Measurements from ENCODE around the gene MED14.

Gene MED14

GRCh38 chrX:40663078-40663740 is 72.1 kb downstream of the MED14 start:
- no peak for DNase-seq

DNA sequence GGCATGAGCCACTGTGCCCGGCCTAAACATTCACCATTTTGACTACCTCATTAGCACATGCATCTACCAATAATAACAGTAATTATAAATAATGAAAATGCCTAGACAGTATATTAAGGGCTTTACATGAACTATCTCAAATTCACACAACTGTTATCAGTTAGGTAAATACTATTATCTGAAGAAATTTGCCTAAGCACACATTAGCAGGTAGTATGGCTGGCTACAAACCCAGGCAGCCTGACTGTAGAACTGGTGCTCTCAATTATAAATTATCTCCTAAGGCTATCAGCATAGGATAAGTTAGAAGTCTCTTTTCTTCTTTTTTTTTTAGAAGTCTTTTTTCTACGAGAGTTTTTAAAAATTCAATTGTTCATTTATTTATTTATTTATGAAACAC is 73.9 kb downstream of the MED14 start:
- DNase-seq = no peak

DNA sequence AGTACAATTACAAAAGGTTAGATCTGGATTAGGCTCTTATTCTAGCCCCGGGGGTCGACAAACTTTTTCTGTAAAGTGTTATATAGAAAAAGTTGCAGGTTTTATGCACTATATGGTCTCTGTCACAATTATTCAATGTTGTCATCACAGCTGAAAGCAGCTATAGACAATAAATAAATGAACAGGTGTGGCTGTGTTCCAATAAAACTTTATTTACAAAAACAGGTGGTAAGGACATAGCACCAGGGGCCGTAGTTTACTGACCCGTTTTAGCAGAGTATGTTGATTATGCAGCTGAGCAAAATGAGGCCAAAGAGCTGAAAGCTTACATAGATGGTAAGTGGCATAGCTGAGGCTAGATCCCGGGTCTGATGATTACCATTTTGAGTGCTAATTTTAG is 75.0 kb downstream of the MED14 start:
- DNase-seq = no peak

DNA sequence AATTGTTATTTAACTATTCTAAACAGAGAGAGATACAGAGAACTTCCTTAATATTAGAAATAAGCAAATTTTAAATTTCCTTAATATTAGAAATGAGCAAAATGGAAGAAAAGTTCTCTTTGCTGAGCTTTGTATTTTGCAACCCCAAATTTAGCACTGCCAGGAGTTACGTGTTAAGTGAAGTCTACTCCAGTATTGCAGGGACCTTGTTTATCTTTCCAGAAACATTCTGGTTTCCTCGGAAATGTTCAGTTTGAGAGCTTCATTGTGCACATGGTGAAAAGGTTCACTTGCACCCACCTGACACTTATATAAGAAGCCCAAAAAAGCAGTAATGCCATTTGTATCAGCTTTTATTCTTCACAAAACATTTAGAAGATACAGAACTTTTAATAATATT is 81.8 kb downstream of the MED14 start:
- no peak for DNase-seq

GRCh38 chrX:40652664-40653063 is 82.7 kb downstream of the MED14 start:
- DNase-seq = no peak

GRCh38 chrX:40651620-40652223 is 83.6 kb downstream of the MED14 start:
- peak; percentile 75 for DNase-seq

- peak; percentile 97 for DNase-seq
These were observed 87.8 kb downstream of the MED14 start, which contains the start of gene CXorf38 for GRCh38 chrX:40647307-40648197. TSS of gene CXorf38 (minus strand) at chrX:40647561. CDS start at chrX:40647520, 41 bp downstream.

DNA sequence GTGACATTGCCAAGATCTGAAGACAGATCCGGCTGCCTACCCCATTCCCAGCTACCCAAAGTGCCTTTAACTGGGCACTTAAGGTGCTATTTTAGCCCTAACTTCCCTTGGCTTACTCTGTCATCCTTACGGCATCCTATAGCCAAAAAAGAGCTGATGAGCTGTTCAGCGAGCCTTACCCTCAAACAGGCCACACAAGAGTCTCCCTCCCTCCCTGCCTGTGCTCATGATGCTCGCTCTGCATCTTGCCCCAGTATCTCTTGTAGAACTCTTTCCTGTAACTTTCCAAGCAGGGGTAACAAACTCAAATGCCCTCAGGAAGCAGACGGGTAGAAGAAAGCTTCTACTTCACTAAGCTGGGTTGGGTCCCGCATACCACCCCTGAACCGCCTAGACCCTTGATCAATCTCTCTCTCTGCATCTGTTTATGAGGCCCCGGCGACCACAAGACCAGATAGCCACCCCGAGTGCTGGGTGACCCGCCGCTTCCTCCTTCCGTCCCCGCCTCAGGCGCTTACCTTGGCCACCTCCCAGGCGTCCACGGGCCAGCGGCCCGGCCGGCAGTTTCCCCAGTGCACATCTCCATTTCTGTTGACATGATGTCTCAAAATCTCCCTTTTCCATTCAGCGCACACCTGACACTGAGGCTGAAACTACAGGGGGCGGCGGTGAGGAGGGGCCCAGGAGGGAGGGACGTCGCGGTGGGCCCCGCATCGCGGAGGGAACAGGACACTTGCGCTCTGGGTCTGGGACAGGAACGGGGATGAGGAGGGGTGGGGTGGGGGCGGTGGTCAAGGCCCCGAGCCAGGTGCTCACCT is 88.6 kb downstream of the MED14 start:
- DNase-seq = peak; percentile 48

GRCh38 chrX:40644821-40645358 is 90.5 kb downstream of the MED14 start:
- peak; percentile 51 for DNase-seq

- DNase-seq = no peak
These were observed 91.2 kb downstream of the MED14 start for GRCh38 chrX:40644176-40644575.

- DNase-seq = no peak
These were observed 97.7 kb downstream of the MED14 start for GRCh38 chrX:40637687-40638086.

GRCh38 chrX:40632199-40632598 is 103.1 kb downstream of the MED14 start:
- no peak for DNase-seq

DNA sequence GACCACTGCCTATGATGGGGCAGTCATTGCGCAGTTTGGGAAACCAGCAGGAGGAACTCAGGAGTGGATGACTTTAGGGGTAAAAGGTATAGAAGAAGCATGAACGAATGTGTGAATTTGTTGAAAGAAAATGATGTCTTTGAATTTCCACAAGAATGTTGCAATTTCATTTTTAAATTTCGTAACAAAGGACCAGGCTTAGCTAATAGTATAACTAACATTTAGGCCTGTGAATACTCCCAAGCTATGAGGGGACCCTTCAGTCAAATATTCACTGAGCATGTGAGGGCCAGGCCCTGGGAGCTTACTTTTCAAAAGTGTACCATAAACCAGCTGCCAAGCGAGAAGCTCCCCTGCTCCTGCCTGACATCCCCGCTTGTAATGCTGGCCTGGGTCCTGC is 106.8 kb downstream of the MED14 start:
- no peak for DNase-seq

DNA sequence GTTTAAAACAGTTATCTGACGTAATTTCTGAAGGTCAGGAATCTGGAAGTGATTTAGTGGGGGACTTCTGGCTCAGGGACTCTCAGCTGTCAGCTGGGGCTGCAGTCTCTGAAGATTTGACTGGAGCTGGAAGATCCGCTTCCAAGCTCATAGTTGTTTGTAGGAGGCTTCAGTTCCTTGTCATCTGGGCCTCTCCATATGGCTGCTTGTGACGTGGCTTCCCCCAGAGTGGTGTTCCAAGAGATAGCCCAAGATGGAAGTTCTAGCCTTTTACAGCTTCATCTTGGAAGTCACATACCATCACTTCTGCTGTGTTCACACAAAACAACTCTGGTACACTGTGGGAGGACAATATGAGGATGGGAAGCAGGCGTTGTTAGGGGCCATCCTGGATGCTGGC is 110.0 kb downstream of the MED14 start:
- no peak for DNase-seq

DNA sequence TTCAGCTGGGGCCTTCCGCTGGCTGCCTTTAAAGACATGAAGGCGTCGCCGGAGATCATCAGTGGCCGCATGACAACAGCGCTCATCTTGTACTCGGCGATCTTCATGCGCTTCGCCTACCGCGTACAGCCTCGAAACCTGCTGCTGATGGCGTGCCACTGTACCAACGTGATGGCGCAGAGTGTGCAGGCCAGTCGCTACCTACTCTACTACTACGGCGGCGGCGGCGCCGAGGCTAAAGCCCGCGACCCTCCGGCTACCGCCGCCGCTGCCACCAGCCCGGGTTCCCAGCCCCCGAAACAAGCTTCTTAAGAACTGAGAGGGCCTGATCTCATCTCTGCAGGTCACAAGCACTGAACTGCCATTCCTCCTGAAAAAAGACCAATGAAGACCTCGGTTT is 111.7 kb downstream of the MED14 start:
- no peak for DNase-seq

- no peak for DNase-seq
These were observed 112.2 kb downstream of the MED14 start, which contains the start of gene MPC1L for GRCh38 chrX:40623139-40623536. TSS of gene MPC1L (plus strand) at chrX:40623428. CDS start at chrX:40623566, 138 bp downstream.

- DNase-seq = no peak
These were observed 112.7 kb downstream of the MED14 start for GRCh38 chrX:40622479-40623138.

DNA sequence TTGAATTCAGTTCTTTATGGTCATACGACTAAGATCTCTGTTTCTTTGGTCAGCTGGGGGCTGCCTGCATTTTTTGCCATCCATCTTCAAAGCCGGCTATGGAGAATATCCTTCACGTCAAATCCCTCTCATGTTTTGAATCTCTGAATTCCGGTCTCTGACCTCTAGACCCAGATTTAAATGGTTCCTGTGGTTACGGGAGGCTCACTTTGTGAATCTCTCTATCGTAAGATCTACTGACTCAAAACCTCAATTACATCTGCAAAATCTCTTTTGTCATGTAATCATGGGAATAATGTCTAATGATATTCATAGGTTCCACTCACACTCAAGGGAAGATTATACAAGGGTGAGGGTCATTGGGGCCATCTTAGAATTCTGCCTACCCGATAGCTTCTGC is 117.8 kb downstream of the MED14 start:
- no peak for DNase-seq

- DNase-seq = no peak
These were observed 119.4 kb downstream of the MED14 start for GRCh38 chrX:40615976-40616375.

DNA sequence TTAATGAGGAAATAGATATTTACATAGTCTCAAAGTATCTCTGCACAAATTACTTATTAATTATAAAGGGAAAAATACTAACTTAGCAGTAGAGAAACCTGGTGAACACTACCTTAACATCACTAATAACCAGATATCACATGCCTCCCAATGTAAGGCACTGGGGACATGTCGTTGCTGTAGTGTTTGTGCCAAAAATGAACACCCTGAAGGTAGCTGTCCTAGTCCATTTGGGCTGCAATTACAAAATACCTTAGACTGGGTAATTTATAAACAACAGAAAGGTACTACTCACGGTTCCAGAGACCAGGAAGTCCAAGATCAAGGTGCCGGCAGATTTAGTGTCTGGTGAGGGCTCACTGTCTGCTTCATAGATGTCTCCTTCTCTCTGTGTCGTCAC is 122.8 kb downstream of the MED14 start:
- no peak for DNase-seq

GRCh38 chrX:40607381-40607780 is 128.0 kb downstream of the MED14 start:
- DNase-seq = no peak

DNA sequence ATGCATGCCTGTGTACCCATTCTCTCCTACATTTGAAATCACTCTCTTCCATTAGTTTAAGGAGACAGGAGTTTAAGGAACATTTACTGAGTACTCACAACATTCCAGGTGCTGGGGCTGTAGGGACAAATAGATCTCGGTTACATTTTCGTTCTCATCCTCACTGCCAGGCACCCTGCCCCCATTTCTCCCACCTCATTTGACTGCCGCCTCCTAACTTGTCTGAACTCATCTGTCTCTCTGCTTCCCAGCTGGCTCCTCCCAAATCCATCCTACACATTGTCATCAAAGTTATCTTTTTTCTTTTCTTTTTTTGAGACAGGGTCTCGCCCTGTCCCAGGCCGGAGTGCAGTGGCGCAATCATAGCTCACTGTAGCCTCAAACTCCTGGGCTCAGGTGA is 131.9 kb downstream of the MED14 start:
- no peak for DNase-seq

Data from femur (tissue), 1 donor.